Upper lobe of left lung (tissue), 6 donors: ENCODE measurements around the gene KLHL7. TPM values are rescaled to one million over a fixed set of nuclear protein-coding genes. Genes with fewer than 3 reads are reported as not detected.

Source experiments
- ATAC-seq, 2 donors: fragments of 200-7000 bp; cut with Tn5 transposase; one replicate each; pipeline ENCODE4 v1.9.1; 2022; ENCODE audit warnings: mild to moderate bottlenecking in 2 of 2, moderate library complexity in 2 of 2; ENCODE audit not compliant: low FRiP score in 2 of 2
- DNase-seq, 2 donors: peaks; one replicate each; pipeline ENCODE4 v3.0.0-alpha.2; 2019 to 2020
- H3K27ac ChIP-seq, 4 donors: fragments of 200-600 bp; sonication (generic); one replicate each; pipeline ENCODE4 v1.5.1; 2016 to 2019
- H3K27me3 ChIP-seq, 4 donors: fragments of 200-600 bp; sonication (generic); one replicate each; pipeline ENCODE4 v1.5.1; 2017 to 2019
- H3K36me3 ChIP-seq, 4 donors: fragments of 200-600 bp; sonication (generic); one replicate each; pipeline ENCODE4 v1.5.1; 2016 to 2019
- H3K4me1 ChIP-seq, 4 donors: fragments of 200-600 bp; sonication (generic); one replicate each; pipeline ENCODE4 v1.5.1; 2018 to 2019
- H3K4me3 ChIP-seq, 4 donors: fragments of 200-600 bp; sonication (generic); one replicate each; pipeline ENCODE4 v1.5.1; 2017 to 2019; ENCODE audit warnings: mild to moderate bottlenecking in 2 of 4, moderate library complexity in 1 of 4
- H3K9me3 ChIP-seq, 4 donors: fragments of 200-600 bp; sonication (generic); one replicate each; pipeline ENCODE4 v1.5.1; 2018 to 2019
- EP300 ChIP-seq, 4 donors: sonication (generic); formaldehyde crosslinking; IDR thresholded peaks; one replicate each; pipeline ENCODE4 v1.5.1; 2017; ENCODE audit warnings: antibody characterized with exemption in 4 of 4, control low read depth in 2 of 4
- POLR2A ChIP-seq, 4 donors: fragments of 450-650 bp; IDR thresholded peaks; one replicate each; pipeline ENCODE4 v1.5.1; 2016 to 2017; ENCODE audit warnings: antibody characterized with exemption in 4 of 4, mild to moderate bottlenecking in 2 of 4
- POLR2AphosphoS5 ChIP-seq, 2 donors: sonication (generic); formaldehyde crosslinking; IDR thresholded peaks; one replicate each; pipeline ENCODE4 v1.5.1; 2017; ENCODE audit warnings: antibody characterized with exemption in 2 of 2
- WGBS, 2 donors: methylation state at CpG; one replicate each; pipeline ENCODE4 v1.1.5; 2017 to 2018; 5-methylcytosine and 5-hydroxymethylcytosine counted together
- total RNA-seq, 6 donors: library from RNA; depleted of rRNA in 4 of 6; stranded (reverse); fragments of >200 nt in 4 of 6; gene quantifications; one replicate each; pipeline versions ENCODE4 v1.1.0 to v1.2.1, GENCODE V29; 2016 to 2021
- TF ChIP-seq, protein P1 (sequence below), 6 experiments: fragments of 450-650 bp in 4 of 6; fragments of 200-600 bp in 2 of 6; sonication (generic) in 2 of 6; IDR thresholded peaks; one replicate each; pipeline ENCODE4 v1.5.1; 2016 to 2019; ENCODE audit warnings: antibody characterized with exemption in 6 of 6
- donor health status: DM: no; HTN: no; CAD: no; lungs with moderate emphysema.
- donor health status: DM: no; HTN: yes; CAD: no; lungs with severe emphysema.

The KLHL7 gene
- total RNA-seq, 6 donors from 2014 or later = 18.6 to 43.8 (median 23.9) TPM

GRCh38 chr7:23075571-23075970 is 30.0 kb upstream of the KLHL7 start:
- Histone ChIP-seq H3K9me3 (no peaks in the 10 kb centered on the region), H3K27ac (no peak overlapping the region), H3K27me3 (no peaks in the 10 kb centered on the region), H3K36me3 (no peaks in the 10 kb centered on the region), H3K4me3 (no peak overlapping the region), H3K4me1 (peaks cover 4 to 29% (median 7%) of the 10 kb centered on the region in 4 donors)
- 39 to 53% methylated on average over 3 of the region's 3 CpGs for WGBS, 2 donors
- no peak for TF ChIP-seq POLR2AphosphoS5 (IDR thresholded peaks at IDR 0.05)
- no peak for TF ChIP-seq EP300 (IDR thresholded peaks at IDR 0.05)
- TF ChIP-seq, protein P1, sequence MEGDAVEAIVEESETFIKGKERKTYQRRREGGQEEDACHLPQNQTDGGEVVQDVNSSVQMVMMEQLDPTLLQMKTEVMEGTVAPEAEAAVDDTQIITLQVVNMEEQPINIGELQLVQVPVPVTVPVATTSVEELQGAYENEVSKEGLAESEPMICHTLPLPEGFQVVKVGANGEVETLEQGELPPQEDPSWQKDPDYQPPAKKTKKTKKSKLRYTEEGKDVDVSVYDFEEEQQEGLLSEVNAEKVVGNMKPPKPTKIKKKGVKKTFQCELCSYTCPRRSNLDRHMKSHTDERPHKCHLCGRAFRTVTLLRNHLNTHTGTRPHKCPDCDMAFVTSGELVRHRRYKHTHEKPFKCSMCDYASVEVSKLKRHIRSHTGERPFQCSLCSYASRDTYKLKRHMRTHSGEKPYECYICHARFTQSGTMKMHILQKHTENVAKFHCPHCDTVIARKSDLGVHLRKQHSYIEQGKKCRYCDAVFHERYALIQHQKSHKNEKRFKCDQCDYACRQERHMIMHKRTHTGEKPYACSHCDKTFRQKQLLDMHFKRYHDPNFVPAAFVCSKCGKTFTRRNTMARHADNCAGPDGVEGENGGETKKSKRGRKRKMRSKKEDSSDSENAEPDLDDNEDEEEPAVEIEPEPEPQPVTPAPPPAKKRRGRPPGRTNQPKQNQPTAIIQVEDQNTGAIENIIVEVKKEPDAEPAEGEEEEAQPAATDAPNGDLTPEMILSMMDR (IDR thresholded peaks at IDR 0.05) = no peak
- no peak for TF ChIP-seq POLR2A (IDR thresholded peaks at IDR 0.05)
- ATAC-seq = no peak
- no peak for DNase-seq

DNA sequence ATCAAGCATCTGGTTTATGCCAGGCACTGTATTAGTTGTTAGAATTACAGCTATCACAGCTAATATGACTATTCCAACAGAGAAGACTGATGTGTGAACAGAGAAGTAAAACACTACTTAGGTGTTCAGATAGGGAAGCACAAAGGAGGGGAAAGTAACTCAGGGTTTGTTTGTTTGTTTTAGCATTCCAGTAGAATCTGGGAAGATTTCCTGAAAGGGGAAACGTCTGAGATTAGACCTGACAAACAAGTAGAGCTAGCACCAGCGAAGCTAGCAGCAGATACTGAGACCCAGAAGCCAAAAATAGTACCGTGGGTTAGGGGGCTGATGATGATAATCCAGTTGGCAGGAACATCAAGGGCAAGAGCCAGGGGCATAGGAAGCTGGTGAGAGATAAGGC is 28.8 kb upstream of the KLHL7 start:
- ATAC-seq = no peak
- no peak for TF ChIP-seq POLR2AphosphoS5 (IDR thresholded peaks at IDR 0.05)
- TF ChIP-seq, protein P1 (IDR thresholded peaks at IDR 0.05) = no peak
- no peak for TF ChIP-seq POLR2A (IDR thresholded peaks at IDR 0.05)
- TF ChIP-seq EP300 (IDR thresholded peaks at IDR 0.05) = no peak

GRCh38 chr7:23093111-23093510 is 12.5 kb upstream of the KLHL7 start:
- Histone ChIP-seq H3K4me3 (no peak overlapping the region), H3K36me3 (no peaks in the 10 kb centered on the region), H3K27ac (no peak overlapping the region), H3K27me3 (no peaks in the 10 kb centered on the region), H3K9me3 (no peaks in the 10 kb centered on the region), H3K4me1 (no peaks in the 10 kb centered on the region)
- ATAC-seq (no peak), DNase-seq (no peak)
- TF ChIP-seq POLR2AphosphoS5 (IDR thresholded peaks at IDR 0.05) (no peak), EP300 (IDR thresholded peaks at IDR 0.05) (no peak), POLR2A (IDR thresholded peaks at IDR 0.05) (no peak)
- TF ChIP-seq, protein P1 (IDR thresholded peaks at IDR 0.05) = no peak
- WGBS, 2 donors = 53 to 57% methylated on average over 4 of the region's 4 CpGs

More for the DNA sequence above, 28.8 kb upstream of the KLHL7 start:
- Histone ChIP-seq H3K36me3 (no peaks in the 10 kb centered on the region), H3K9me3 (no peaks in the 10 kb centered on the region), H3K4me1 (peaks cover 4 to 29% (median 7%) of the 10 kb centered on the region in 4 donors), H3K27me3 (no peaks in the 10 kb centered on the region), H3K27ac (peak overlapping the region in 1 of 4 donors; percentile 2), H3K4me3 (no peak overlapping the region)
- DNase-seq = no peak
- 18 to 33% methylated on average over 3 of the region's 3 CpGs for WGBS, 2 donors

- Histone ChIP-seq H3K27ac (no peak overlapping the region), H3K4me1 (no peaks in the 10 kb centered on the region), H3K9me3 (no peaks in the 10 kb centered on the region), H3K27me3 (no peaks in the 10 kb centered on the region), H3K4me3 (no peak overlapping the region), H3K36me3 (no peaks in the 10 kb centered on the region)
- DNase-seq = no peak
- no peak for TF ChIP-seq EP300 (IDR thresholded peaks at IDR 0.05)
- TF ChIP-seq POLR2AphosphoS5 (IDR thresholded peaks at IDR 0.05) = no peak
- TF ChIP-seq, protein P1 (IDR thresholded peaks at IDR 0.05) = no peak
- TF ChIP-seq POLR2A (IDR thresholded peaks at IDR 0.05) = no peak
- WGBS, 2 donors = 77 to 81% methylated on average over 1 of the region's 1 CpG
- no peak for ATAC-seq
Measured at GRCh38 chr7:23093546-23093945, 12.0 kb upstream of the KLHL7 start.

DNA sequence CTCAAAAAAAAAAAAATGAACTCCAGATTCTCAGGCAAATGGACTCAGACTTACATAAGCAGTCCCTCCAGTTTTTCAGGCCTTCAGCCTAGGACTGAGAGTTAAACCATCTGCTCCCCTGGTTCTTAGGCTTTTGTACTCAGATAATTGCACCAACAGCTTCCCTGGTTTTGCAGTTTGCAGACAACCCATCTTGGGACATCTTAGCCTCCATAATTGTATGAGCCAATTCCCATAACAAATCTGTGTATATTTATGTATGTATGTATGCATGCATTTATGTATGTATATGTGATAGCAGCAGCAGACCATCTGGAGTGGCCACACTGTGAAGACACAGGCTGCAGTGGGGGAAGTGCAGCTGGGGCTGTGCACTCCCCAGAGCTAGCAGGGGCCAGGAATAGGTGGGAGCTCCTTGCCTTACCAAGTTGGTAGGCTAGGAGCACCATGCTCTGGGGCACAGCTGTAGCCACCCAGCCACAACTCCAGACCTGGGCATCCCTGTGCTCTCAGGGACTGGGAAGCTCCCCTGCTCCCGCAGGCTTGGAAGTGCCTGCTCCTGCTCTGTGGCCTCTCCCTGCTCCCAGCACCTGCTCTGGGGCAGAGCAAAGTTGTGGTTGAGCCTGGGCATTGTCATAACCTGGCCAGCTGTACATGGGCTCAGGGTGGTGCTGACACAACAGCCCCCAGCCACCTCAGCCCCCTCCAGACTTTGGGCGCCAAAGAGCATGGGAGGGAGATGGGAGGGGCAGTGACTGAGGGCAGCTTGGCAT is 8.9 kb upstream of the KLHL7 start:
- no peaks in the 10 kb centered on the region for H3K9me3 ChIP-seq
- no peak overlapping the region for H3K4me3 ChIP-seq
- DNase-seq (no peak), ATAC-seq (peak in 1 of 2 donors; percentile 46)
- H3K27me3 ChIP-seq = no peaks in the 10 kb centered on the region
- 100% methylated on average over 1 of the region's 2 CpGs for WGBS, 2 donors
- H3K27ac ChIP-seq = no peak overlapping the region
- no peaks in the 10 kb centered on the region for H3K36me3 ChIP-seq
- no peak for TF ChIP-seq POLR2AphosphoS5 (IDR thresholded peaks at IDR 0.05)
- TF ChIP-seq POLR2A (IDR thresholded peaks at IDR 0.05) = no peak
- TF ChIP-seq, protein P1 (IDR thresholded peaks at IDR 0.05) = no peak
- TF ChIP-seq EP300 (IDR thresholded peaks at IDR 0.05) = no peak
- H3K4me1 ChIP-seq = no peaks in the 10 kb centered on the region
